ENCODE measurements around the gene PNPO. TPM values are rescaled to one million over a fixed set of nuclear protein-coding genes. Genes with fewer than 3 reads are reported as not detected.

The PNPO gene
- total RNA-seq, 1 donor from 2014 or later = 8.2 TPM

DNA sequence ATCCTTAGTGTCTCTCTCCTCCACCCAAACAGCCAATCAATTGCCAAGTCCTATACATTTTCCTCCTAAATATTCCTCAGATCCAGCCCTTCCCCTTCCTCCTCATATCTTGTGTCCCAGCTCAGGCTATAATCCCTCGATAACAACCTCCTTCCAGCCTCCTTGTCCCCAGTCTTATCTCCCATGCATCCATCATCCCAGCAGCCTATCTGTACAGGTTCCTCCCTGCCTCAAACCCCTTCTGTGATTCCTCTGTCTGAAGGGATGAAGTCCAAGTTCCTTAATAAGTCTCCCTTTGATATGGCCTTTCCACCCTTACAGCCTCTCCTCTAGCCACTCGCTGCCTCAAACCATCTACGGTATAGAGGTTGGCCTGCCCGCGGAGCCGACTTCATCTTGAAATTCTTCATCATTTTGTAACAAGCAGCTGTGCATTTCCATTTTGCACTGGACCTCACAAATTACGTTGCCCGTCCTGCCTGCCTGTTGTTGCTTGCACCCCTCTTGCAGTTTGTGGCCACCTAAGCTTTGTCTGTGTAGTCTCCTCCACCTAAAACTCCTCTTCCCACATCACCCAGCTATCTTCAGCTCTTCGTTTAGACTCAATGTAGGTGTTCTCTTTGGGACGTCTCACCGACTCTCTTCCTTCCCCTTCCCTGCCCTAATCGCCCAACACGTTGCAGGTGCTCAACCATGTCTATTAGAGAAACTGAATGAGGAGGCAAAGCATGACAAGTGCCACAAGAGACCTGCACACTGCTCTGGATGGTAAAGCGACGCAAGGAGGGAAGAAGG, 28.8 kb downstream of the PNPO start:
- Mint-ChIP-seq H3K27me3 (ENCODE audit: low read depth) (no peaks in the 10 kb centered on the region), H3K9me3 (ENCODE audit: low read depth) (no peaks in the 10 kb centered on the region), H3K27ac (ENCODE audit: unreplicated experiment) (peak overlapping the region; percentile 5), H3K36me3 (ENCODE audit: low read depth) (peaks cover 8% of the 10 kb centered on the region), H3K4me3 (ENCODE audit: unreplicated experiment) (peak overlapping the region; percentile 61), H3K4me1 (ENCODE audit: low read depth) (peaks cover 30% of the 10 kb centered on the region)
- TF ChIP-seq, protein P1, sequence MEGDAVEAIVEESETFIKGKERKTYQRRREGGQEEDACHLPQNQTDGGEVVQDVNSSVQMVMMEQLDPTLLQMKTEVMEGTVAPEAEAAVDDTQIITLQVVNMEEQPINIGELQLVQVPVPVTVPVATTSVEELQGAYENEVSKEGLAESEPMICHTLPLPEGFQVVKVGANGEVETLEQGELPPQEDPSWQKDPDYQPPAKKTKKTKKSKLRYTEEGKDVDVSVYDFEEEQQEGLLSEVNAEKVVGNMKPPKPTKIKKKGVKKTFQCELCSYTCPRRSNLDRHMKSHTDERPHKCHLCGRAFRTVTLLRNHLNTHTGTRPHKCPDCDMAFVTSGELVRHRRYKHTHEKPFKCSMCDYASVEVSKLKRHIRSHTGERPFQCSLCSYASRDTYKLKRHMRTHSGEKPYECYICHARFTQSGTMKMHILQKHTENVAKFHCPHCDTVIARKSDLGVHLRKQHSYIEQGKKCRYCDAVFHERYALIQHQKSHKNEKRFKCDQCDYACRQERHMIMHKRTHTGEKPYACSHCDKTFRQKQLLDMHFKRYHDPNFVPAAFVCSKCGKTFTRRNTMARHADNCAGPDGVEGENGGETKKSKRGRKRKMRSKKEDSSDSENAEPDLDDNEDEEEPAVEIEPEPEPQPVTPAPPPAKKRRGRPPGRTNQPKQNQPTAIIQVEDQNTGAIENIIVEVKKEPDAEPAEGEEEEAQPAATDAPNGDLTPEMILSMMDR (IDR thresholded peaks at IDR 0.05) = no peak
- DNase-seq (ENCODE audit: low spot score) = no peak

DNA sequence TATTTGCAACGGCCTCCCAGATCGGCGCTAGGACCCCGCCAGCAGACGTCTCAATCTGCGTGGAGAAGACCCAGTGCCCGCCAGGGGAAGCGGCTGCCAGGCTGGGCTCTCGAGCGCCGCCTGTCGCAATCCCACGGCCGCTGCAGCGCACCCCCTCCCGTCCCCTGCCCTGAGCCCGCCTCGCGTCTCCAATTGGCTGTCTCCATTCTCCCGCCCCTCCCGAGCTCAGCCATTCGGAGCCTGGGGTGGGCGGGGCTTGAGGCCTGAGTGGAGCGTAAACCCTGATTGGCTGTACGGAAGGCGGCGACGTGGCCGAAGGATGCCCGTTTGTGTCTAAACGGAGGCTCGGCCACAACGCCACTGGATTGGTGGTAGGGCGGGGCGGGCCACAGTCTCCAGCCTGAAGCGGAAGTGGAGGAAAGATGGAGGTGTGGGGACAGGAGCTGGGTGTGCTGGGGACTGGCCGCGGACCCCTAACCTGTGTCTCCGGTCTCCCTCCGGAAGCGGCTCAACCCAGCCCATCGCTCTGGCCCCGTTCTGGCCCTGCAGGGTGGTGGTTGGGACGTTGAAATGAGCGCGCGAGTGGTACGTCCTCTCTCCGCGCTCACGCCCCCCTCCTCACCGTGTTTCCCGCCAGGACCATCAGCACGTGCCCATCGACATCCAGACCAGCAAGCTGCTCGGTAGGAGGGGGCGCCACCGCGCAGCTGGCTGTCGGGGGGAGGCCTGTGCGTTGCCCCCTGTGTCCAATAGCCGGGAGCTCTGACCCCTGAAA, 29.5 kb downstream of the PNPO start, which contains the start of gene CDK5RAP3:
TSS of gene CDK5RAP3 (plus strand) at position 389 of the 775 bp plus-strand sequence. CDS start at position 423, 34 bp downstream.
- H3K27me3 Mint-ChIP-seq (ENCODE audit: low read depth) = no peaks in the 10 kb centered on the region
- TF ChIP-seq, protein P1 (IDR thresholded peaks at IDR 0.05) = peak; percentile 91
- H3K4me3 Mint-ChIP-seq (ENCODE audit: unreplicated experiment) = peak within 1 kb of the TSS; percentile 97
- H3K27ac Mint-ChIP-seq (ENCODE audit: unreplicated experiment) = peak within 1 kb of the TSS; percentile 95
- H3K4me1 Mint-ChIP-seq (ENCODE audit: low read depth) = peaks cover 30% of the 10 kb centered on the region
- H3K9me3 Mint-ChIP-seq (ENCODE audit: low read depth) = no peaks in the 10 kb centered on the region
- peak; percentile 100 for DNase-seq (ENCODE audit: low spot score)
- peaks cover 14% of the 10 kb centered on the region for H3K36me3 Mint-ChIP-seq (ENCODE audit: low read depth)

DNA sequence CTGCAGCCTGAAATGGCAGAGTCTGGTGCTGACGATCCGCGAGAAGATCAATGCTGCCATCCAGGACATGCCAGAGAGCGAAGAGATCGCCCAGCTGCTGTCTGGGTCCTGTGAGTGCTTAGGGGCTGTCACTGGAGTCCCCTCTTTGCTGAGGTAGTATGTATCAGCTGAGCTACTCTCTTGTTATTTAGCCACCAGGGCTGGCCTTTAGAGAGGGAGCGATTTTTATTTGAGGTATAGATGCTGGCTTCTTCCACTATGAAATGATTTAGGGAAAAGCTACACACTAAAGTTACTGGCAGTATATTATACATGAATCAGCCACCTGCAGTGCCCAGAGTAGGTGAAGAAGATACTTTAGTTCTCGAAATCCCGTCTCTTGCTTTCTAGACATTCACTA, 32.2 kb downstream of the PNPO start:
- Mint-ChIP-seq H3K27me3 (ENCODE audit: low read depth) (no peaks in the 10 kb centered on the region), H3K36me3 (ENCODE audit: low read depth) (peaks cover 22% of the 10 kb centered on the region), H3K9me3 (ENCODE audit: low read depth) (no peaks in the 10 kb centered on the region), H3K27ac (ENCODE audit: unreplicated experiment) (no peak overlapping the region), H3K4me3 (ENCODE audit: unreplicated experiment) (no peak overlapping the region), H3K4me1 (ENCODE audit: low read depth) (peaks cover 20% of the 10 kb centered on the region)
- no peak for DNase-seq (ENCODE audit: low spot score)
- TF ChIP-seq, protein P1 (IDR thresholded peaks at IDR 0.05) = no peak

DNA sequence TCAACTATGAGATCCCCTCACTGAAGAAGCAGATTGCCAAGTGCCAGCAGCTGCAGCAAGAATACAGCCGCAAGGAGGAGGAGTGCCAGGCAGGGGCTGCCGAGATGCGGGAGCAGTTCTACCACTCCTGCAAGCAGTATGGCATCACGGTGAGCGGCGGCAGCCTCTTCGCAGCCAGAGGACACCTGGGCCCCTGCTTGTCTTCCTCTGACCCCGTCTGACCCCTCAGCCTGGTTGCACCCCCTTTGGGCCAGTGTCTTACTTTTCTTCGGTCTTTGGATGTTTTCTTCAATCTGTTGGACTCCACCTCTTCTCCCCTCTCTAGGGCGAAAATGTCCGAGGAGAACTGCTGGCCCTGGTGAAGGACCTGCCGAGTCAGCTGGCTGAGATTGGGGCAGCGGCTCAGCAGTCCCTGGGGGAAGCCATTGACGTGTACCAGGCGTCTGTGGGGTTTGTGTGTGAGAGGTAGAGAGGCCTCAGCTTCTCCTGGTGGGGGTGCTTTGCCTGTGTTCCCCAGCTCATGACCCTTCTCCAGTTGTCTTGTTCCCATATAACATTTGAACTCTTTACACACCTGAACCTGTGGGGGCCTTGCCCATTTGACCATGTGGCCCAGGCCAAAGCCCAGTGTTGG, 33.9 kb downstream of the PNPO start:
- Mint-ChIP-seq H3K27ac (ENCODE audit: unreplicated experiment) (no peak overlapping the region), H3K27me3 (ENCODE audit: low read depth) (no peaks in the 10 kb centered on the region), H3K4me1 (ENCODE audit: low read depth) (peaks cover 16% of the 10 kb centered on the region), H3K36me3 (ENCODE audit: low read depth) (peaks cover 29% of the 10 kb centered on the region), H3K9me3 (ENCODE audit: low read depth) (no peaks in the 10 kb centered on the region), H3K4me3 (ENCODE audit: unreplicated experiment) (no peak overlapping the region)
- TF ChIP-seq, protein P1 (IDR thresholded peaks at IDR 0.05) = peak; percentile 8
- DNase-seq (ENCODE audit: low spot score) = no peak

DNA sequence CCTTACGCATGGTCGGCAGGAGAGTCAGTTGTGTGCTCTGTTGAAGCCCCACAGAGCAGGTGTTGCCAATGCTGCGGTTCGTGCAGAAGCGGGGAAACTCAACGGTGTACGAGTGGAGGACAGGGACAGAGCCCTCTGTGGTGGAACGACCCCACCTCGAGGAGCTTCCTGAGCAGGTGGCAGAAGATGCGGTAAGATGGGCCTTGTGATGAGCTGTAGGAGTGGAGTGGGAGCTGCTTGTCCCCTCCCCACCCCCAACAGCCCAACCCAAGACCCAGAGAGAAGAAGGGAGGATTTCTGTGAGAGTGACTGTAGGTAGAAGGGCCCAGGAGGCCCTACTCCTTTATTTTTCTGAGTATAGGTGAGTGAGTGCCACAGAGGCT, 34.4 kb downstream of the PNPO start:
- TF ChIP-seq, protein P1 (IDR thresholded peaks at IDR 0.05) = no peak
- Mint-ChIP-seq H3K36me3 (ENCODE audit: low read depth) (peaks cover 31% of the 10 kb centered on the region), H3K9me3 (ENCODE audit: low read depth) (no peaks in the 10 kb centered on the region), H3K27me3 (ENCODE audit: low read depth) (no peaks in the 10 kb centered on the region), H3K4me3 (ENCODE audit: unreplicated experiment) (no peak overlapping the region), H3K4me1 (ENCODE audit: low read depth) (peaks cover 13% of the 10 kb centered on the region), H3K27ac (ENCODE audit: unreplicated experiment) (no peak overlapping the region)
- no peak for DNase-seq (ENCODE audit: low spot score)
